Neural progenitor cell (in vitro differentiated cells): ENCODE measurements around the gene TGM4.

ENCODE experiments used
- CTCF ChIP-seq: fragments of 200-600 bp; sonication (generic); IDR thresholded peaks from 2 replicates; pipeline ENCODE4 v1.5.1; 2017; ENCODE audit warnings: antibody characterized with exemption, mild to moderate bottlenecking
- EZH2 ChIP-seq: fragments of 200-600 bp; sonication (generic); IDR thresholded peaks from 2 replicates; pipeline ENCODE4 v1.6.1; 2017; ENCODE audit warnings: antibody characterized with exemption, mild to moderate bottlenecking, moderate library complexity

DNA sequence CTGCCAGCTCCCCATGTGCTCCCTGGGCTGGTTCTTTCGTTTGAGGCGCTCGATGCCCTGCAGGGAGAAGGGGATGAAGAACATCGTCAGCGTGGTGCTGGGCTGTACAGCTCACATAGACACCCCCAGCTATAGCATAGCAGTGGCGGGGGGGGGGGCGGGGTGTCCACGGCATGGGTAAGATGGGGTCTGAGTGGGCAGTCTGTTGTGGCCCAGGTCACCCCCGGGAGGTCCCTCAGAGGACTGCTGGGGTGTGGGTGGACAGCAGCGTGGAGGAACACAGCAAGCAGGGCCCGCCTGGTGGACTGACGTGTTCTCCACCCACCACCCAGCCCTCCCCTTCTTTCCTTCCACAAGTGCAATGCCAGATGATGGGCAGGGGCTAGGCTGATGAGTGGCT is 43.7 kb downstream of the TGM4 start:
- no peak for TF ChIP-seq CTCF
- TF ChIP-seq EZH2, result no peak
